HG03521 (cell line): ENCODE results near the gene KRT33A.

ENCODE experiments used
- ATAC-seq: cut with Tn5 transposase; IDR thresholded peaks from one replicate; pipeline ENCODE4 v1.9.1; 2021; ENCODE audit warnings: mild to moderate bottlenecking, moderate library complexity; ENCODE audit not compliant: unreplicated experiment

The KRT33A gene

DNA sequence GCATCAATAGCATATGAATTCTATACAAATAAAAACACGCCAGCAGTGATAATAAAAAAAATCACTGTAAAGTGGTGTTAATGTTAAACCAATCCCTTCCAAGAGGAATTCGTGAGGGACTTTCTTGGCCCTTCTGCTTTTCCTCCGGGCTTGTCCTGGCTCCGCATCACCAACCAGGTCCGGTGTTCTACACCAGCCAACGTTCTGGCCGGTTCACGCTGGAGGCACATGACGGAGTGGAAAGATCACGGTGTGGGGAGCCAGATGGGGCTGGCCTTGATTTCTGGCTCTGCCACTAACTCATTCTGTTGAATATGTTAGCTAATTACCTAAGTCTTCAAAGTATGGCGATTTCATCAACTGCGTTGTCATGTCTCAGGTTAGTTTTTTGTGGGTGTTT, 46.5 kb downstream of the KRT33A start:
- ATAC-seq = no peak

DNA sequence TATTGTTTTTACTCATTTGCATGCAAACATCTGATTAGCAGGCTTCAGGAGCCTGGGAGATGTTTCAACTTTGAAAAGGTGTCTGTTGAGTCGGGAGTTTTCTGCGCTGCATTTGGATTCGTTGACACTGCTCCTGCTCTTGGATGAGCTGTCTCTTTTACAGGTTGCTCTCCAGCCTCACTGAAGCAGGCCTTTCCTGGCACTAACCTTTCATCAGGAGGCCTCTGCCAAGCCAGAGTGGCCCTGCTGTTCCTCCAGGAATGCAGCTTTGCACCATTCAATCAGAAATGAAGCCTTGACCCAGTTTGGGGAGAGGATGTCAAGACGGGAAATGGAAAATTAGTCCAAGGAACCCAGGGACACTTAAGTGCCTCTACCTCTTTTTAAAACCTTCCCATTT, 47.6 kb downstream of the KRT33A start:
- ATAC-seq = no peak

DNA sequence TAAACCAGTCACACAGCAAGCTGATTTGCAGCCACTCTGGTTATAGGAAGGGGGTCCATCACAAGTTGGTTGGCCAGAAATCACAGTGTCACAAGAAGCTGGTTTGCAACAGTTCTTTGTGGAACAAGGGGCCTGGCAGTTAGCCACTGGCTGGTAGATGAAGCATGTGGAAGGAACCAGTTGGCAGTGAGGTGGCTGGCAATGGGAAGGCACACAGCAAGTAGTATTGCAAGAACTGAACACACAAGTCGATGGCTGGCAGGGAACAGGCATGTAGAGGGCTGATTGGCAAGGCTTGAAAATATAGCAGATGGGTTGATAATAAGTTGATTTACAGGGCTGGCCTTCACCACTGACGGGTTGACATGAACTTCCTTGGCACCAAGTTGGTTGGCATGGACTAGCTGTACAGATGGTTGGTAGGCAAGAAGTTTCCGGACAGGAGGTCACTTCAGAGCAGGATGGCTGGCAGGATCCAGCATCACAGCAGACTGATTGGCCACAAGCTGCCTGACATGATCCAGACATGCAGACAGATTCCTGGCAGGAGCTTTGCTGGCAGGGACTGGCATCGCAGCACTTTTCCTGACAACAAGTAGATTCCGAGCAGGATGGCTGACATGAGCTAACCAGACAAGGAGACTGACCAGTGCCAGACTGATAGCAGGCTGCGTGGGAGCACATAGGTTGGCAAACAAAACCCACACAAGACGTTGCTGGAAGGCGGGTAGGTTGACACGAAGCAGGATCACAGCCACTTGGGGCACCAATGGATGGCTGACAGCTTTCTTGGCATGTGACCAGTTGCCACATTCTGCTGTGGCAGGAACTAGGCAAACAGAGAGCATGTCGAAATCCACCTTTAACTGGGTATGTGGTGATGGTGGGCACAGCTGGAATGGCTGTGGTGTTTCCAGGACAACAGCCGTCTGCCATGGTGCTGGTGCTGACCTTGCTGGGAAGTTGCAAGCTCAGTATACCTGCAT, 48.4 kb downstream of the KRT33A start, which contains the start of gene KRTAP29-1:
TSS of gene KRTAP29-1 (minus strand) at position 936 of the 986 bp plus-strand sequence. CDS start at position 936, 0 bp downstream.
- ATAC-seq = no peak

DNA sequence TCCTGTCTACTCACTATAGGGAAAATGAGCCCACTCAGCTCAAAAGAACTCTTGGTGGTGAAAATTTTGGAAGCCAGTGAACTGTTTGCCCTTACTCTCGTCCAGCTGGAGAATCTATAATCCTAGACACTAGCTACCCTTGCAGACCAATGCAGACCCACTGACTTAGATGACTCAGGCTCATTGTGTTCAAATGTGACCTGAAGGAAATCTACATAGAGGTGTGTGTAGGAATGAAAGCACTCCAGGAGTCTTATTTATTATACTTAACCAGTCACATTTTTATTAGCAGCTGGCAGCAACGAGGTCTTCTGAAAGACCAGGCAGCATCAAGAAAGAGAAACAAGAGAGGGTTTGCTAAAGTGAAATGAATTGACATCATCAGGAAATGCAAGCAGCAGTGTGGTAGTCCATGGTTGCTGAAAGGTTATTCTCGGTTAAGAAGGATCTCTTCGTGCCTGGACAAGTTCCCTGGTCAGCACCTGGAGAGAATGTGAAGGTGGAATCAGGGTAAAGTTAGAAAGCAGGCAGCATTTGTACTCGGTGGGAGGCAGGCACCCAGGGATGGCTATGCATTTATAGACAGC, 49.3 kb downstream of the KRT33A start:
- no peak for ATAC-seq

DNA sequence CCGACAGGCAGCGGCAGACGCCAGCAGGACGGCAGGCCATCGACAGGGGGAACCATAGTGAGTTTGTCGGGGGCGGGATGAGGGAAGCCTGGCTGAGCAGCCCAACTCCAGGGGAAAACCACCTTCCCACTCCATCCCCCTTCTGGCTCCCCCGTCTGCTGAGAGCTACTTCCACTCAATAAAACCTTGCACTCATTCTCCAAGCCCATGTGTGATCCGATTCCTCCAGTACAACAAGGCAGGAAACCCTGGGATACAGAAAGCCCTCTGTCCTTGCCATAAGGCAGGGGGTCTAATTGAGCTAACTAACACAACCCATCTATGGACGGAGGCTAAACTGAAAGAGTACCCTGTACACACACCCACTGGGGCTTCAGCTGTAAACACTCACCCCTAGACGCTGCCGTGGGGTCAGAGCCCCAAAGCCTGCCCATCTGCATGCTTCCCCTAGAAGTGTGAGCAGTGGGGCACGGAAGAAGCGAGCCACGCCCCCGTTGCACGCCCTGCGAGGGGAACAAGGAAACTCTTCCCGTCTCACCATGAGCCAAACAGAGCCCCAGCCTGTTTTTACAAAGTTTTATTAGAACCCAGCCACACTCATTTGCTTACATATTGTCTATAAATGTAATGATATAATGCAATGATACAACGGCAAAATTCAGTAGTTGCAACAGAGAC, 52.0 kb downstream of the KRT33A start:
- ATAC-seq = no peak

DNA sequence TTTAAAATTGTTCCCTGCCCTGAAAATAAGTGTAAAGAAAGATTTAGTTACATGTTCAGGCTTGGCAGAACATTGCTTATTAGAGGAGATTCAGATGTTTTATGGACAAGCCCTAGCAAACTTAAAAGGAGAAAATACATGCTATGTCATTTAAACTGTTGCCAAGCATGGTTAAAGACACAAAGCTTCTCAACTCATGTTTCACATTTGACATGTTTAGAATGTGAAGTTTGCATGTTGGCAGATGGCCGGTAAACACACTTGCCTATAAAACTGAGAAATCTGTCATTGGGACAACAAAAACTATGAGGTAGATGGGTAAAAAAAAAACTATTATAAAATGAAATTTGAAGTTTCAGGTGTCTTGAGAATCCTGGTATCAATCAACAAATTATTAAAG, 53.8 kb downstream of the KRT33A start:
- ATAC-seq = no peak
